GM21367 (cell line): ENCODE data around the gene ATF6.
"Not testable (repeated sequence)": the region's sequence is repeated elsewhere in the genome, so short reads cannot be mapped to it uniquely, and the experiment has no call there.

Experiments used
- ATAC-seq: cut with Tn5 transposase; IDR thresholded peaks from one replicate; pipeline ENCODE4 v1.9.1; 2021; ENCODE audit not compliant: unreplicated experiment

Gene ATF6

DNA sequence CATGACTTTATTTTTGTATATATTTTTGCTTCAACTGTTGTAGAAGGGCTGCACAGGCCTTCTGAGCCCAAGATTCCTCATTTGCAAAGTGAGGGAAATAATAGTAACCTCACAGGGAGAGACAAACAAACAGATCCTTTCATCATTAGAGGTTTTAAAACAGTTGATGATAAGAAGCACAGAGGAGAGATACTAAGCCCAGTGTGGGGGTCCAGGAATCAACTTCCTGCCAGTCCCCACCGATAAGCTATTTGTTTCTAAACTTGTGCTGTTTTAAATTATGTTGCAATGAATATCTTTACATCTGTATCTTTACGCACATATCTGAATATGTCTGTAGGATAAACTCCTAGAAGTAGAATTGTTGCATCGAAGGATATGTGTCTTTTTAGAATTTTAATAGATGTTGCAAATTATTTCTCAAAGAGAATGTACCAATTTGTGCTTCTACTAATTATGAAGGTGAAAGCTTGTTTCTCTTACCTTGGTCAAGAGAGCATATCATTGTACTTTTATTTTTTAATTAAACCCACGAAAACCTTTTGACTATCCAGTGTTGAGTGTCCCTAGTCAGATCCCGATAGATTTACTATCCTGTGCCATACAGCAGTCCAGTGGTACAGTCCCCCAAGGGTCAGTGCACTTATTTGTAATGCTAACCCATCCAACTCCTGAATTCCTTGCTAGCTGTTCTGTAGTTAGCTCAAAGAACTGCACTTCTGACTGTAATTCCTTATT, 34.0 kb upstream of the ATF6 start:
- no peak for ATAC-seq

- ATAC-seq = no peak
These were observed 32.6 kb upstream of the ATF6 start for GRCh38 chr1:161733526-161733925.

DNA sequence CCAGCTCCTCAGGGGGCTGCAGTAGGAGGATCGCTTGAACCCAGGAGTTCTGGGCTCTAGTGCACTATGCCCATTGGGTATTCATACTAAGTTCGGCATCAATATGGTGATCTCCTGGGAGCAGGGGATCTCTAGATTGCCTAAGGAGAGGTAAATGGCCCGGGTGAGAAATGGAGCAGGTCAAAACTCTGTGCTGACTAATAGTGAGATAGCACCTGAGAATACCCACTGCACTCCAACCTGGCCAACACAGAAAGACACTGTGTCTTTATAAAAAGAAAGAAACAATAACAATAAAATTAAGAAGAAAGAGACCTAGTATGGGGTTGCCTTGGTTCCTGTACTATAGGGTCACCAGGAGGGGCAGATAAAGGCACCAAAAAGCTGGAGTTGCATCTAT, 30.3 kb upstream of the ATF6 start:
- no peak for ATAC-seq

GRCh38 chr1:161736335-161736969, 29.7 kb upstream of the ATF6 start:
- no peak for ATAC-seq

GRCh38 chr1:161737625-161738024, 28.5 kb upstream of the ATF6 start:
- ATAC-seq = no peak

DNA sequence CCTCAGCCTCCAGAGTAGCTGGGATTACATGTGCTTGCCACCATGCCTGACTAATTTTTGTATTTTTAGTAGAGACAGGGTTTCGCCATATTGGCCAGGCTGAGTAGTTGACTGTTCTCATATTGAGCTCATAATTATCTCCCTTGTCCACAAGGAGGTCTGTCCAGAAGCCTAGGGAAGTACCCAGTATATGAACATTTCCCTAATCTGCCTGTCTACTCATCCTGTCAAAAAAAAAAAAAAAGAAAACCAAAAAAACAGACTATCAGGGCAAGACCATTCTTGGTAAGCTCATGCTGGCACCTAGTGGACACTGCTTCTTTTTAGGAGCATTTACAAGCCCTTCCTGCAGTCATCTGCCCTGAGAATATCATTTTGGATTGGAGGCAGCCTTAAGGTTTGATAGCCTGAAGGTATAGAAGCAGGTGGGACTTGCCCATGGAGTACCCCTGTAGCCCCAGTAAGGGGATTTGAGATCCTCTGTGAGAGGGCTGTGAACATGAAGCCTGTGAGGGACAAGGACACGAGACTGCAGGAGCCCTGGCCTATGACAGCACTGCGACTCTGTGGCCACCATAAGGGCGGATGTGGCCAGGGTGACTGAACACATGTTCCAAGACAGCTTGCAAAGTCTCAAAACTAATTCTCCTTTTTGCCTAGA, 27.4 kb upstream of the ATF6 start:
- ATAC-seq = peak; percentile 49

- ATAC-seq = no peak
These were observed 26.1 kb upstream of the ATF6 start for GRCh38 chr1:161739865-161740566.

GRCh38 chr1:161740921-161741320, 25.2 kb upstream of the ATF6 start:
- no peak for ATAC-seq

GRCh38 chr1:161743231-161743630, 22.9 kb upstream of the ATF6 start:
- ATAC-seq = no peak

GRCh38 chr1:161747801-161748200, 18.3 kb upstream of the ATF6 start:
- no peak for ATAC-seq

DNA sequence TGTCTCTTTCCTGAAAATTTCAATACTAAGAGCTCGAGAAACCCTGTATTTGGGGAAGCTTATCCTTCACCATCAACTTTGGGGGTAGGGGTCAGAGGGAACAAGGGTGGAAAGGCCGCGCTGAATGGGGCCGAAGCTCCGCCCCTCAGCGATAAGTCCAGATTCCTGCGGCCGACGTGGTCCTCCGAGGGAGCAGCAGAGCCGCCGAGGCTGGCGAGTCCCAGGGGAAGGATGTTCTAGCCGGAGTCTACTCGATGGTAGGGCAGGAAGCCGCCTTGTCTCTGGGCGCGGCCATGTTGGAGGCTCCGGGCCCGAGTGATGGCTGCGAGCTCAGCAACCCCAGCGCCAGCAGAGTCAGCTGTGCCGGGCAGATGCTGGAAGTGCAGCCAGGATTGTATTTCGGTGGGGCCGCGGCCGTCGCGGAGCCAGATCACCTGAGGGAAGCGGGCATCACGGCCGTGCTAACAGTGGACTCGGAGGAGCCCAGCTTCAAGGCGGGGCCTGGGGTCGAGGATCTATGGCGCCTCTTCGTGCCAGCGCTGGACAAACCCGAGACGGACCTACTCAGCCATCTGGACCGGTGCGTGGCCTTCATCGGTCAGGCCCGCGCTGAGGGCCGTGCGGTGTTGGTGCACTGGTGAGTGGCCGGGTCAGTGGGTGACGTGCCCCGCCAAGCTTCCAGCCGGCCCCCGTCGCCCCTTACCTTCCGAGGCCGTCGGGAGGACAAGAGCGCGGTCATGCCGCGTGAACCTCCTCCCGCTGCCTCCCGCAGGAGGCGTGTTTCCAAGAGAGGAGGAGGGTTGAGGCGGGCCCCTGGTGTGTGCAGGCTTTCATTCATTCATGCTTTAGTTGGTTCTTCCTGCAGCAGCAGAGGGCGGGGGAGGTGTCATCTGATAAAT, 16.4 kb upstream of the ATF6 start, which contains the start of gene DUSP12:
Gene DUSP12, plus strand, starts transcription at position 278 of the 899 bp plus-strand sequence. Its CDS starts 16 bp downstream, at position 294.
- ATAC-seq = peak; percentile 87

GRCh38 chr1:161763522-161764098, 2.5 kb upstream of the ATF6 start:
- ATAC-seq = no peak

DNA sequence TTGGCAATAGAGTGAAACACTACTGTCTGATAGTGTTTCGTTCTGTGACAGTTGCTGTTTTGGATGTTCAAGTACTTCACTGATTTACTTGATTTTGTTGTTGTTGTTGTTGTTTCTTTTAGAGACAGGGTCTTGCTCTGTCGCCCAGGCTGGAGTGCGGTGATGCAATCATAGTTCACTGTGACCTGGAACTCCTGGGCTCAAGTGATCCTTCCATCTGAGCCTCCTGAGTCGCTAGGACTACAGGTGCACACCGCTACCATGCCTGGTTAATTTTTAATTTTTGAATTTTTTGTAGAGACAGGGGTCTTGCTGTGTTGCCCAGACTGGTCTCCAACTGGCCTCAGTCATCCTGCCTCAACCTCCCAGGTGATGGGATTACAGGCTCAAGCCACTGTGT, 2.3 kb downstream of the ATF6 start:
- ATAC-seq = no peak

- no peak for ATAC-seq
These were observed 3.0 kb downstream of the ATF6 start for GRCh38 chr1:161768986-161769672.

DNA sequence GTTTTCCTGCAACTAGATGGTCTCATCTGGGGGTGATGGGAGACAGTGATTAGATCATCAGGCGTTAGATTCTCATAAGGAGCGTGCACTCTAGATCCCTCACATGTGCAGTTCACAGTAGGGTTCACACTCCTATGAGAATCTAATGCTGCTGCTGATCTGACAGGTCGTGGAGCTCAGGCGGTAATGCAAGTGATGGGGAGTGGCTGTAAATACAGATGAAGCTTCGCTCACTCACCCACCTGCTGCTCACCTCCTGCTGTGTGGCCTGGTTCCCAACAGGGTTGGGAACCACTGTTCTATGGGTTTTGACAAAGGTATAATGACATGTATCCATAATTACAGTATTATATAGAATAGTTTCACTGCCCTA, 3.5 kb downstream of the ATF6 start:
- ATAC-seq = not testable (repeated sequence)

DNA sequence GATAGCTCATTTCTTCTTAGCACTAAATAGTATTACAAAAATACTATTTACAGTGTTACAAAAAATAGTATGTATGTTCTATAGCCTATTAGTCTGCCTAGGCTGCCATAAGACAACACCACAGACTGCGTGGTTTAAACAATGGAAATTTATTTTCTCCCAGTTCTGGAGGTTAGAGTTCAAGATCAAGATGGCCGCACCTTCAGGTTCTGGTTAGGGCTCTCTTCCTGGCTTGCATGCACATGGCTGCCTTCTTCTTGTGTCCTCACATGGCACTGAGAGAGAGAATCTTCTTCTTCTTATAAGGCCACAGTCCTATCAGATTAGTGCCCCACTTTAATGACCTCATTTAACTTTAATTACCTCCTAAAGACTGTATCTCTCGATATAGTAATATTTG, 4.1 kb downstream of the ATF6 start:
- ATAC-seq = no peak

GRCh38 chr1:161771161-161771560, 5.0 kb downstream of the ATF6 start:
- no peak for ATAC-seq

- ATAC-seq = no peak
These were observed 5.9 kb downstream of the ATF6 start for GRCh38 chr1:161771973-161772372.

GRCh38 chr1:161772397-161772796, 6.3 kb downstream of the ATF6 start:
- no peak for ATAC-seq

- ATAC-seq = no peak
These were observed 7.7 kb downstream of the ATF6 start for GRCh38 chr1:161773791-161774190.
